ENCODE results near the gene SGMS1.

The SGMS1 gene

DNA sequence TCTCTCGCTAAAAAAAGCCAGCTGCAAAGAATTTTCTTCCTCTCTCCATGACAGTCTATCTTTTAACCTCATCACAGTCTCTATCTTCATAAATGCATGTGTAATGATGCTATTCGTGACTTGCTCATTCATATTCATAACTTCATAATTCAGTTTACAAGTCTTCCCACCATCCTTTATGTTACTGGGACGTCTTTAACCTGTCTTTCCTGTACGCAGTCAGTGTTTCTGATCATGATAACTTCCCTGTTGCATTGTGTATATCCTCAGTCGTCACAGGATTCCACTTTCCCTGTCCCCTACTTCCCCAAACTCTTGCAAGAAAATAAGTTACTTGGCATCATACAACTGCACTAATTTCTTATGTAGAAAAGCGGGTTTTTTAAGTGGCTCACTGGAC, 206.9 kb downstream of the SGMS1 start:
- peaks cover 30% of the 10 kb centered on the region for H3K4me1 ChIP-seq (ENCODE audit: control insufficient read depth, insufficient read depth, low read length)
- no peaks in the 10 kb centered on the region; the same call in 1 of the 2 replicates for H3K27me3 ChIP-seq (ENCODE audit: control insufficient read depth, insufficient read depth, low read length)
- no peaks in the 10 kb centered on the region for H3K36me3 ChIP-seq (ENCODE audit: control insufficient read depth, insufficient read depth, low read length)
- H3K9ac ChIP-seq (ENCODE audit: low read depth, low read length), result no peak overlapping the region
- H3K9me3 ChIP-seq (ENCODE audit: control insufficient read depth, insufficient read depth, low read length), result no peaks in the 10 kb centered on the region
- H3K27ac ChIP-seq (ENCODE audit: low read depth, low read length), result no peak overlapping the region
- H3K4me3 ChIP-seq (ENCODE audit: low read depth, low read length), result peak overlapping the region; percentile 84; the same call in 1 of the 2 replicates

DNA sequence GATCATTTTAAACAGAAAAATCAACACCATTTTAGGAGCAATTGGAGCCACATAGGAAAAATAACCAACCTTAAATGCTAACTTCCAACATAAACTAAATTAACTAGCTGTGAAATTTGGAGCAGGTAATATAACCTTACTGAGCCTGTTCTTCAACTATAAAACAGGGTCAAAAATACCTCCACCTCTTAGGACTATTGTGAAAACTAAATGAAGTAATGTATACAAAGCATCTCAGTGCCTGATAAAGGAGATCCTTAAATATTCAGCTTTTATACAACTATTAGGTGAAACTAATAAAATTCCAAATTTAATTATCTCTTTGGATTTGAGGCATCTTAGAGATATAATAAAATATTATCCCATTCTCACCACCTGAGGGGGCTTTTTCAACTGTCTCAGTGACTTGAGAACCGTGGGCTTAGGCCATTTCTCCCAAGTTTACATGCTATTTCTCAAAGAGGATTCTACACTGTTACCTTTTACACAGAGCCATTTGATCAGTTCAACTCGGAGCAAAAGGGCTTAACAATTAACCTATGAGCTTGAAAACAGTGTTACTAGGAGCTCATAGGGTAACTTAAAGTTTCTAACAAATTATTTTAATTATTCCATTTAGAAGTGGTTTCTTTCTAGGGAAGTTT, 207.5 kb downstream of the SGMS1 start:
- no peaks in the 10 kb centered on the region; the same call in 1 of the 2 replicates for H3K27me3 ChIP-seq (ENCODE audit: control insufficient read depth, insufficient read depth, low read length)
- H3K4me3 ChIP-seq (ENCODE audit: low read depth, low read length), result no peak overlapping the region
- no peaks in the 10 kb centered on the region for H3K9me3 ChIP-seq (ENCODE audit: control insufficient read depth, insufficient read depth, low read length)
- peaks cover 26% of the 10 kb centered on the region for H3K4me1 ChIP-seq (ENCODE audit: control insufficient read depth, insufficient read depth, low read length)
- H3K9ac ChIP-seq (ENCODE audit: low read depth, low read length), result no peak overlapping the region
- H3K36me3 ChIP-seq (ENCODE audit: control insufficient read depth, insufficient read depth, low read length), result no peaks in the 10 kb centered on the region
- H3K27ac ChIP-seq (ENCODE audit: low read depth, low read length), result no peak overlapping the region

DNA sequence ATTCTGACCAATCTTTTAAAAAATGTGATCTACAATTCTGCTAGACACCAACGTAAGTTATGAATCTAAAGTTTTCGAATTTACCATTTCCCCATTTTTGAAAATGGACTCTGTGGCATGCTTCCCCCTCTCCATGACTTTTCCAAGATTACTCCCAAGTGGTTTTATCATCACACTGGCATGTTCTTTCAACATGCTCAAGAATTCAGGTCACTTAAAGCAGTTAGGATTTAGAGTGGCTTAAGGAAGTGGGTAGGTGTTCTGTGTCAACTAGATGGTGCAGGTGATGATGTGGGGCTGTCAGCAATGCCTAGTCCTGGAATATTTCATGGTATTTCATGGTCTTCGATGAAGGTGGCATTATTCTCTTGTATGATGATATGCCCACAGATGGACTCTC, 208.5 kb downstream of the SGMS1 start:
- Histone ChIP-seq H3K36me3 (ENCODE audit: control insufficient read depth, insufficient read depth, low read length) (no peaks in the 10 kb centered on the region), H3K9me3 (ENCODE audit: control insufficient read depth, insufficient read depth, low read length) (no peaks in the 10 kb centered on the region), H3K9ac (ENCODE audit: low read depth, low read length) (no peak overlapping the region), H3K27ac (ENCODE audit: low read depth, low read length) (no peak overlapping the region), H3K27me3 (ENCODE audit: control insufficient read depth, insufficient read depth, low read length) (no peaks in the 10 kb centered on the region; the same call in 1 of the 2 replicates), H3K4me3 (ENCODE audit: low read depth, low read length) (no peak overlapping the region), H3K4me1 (ENCODE audit: control insufficient read depth, insufficient read depth, low read length) (peaks cover 31% of the 10 kb centered on the region)

DNA sequence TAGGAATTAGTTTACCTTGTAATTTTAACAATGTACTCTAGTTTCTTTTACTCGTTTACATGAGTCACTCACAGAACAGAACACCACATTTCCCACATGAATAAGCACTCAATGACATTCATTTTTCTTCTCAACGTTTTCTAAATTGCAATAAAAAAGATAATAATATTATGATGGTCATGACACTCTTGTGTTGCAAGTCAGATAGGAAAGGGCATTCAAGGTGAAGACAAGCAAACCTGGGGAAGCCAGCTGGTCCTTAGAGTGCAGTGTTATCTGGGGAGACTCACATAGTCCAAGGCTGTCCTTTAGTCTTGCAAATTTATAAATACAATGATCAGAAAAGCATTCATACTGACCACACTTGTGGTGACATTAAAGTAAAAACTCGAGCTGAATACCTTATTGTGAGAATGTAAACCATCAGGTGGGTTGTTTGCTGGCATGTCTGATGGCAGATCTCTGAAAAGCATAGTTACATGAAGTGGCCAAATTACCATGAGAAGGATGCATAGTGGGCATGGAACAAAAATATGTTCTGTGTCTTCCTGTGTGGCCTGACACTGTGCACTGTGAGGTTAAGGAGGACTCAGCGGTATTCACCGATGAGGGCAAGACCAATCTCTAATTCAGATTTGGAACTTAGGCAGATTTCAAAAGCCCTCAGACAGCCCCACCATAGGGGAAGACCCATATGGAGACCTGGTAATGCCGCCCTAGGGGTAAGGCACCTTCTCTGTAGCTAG, 213.5 kb downstream of the SGMS1 start:
- Histone ChIP-seq H3K27me3 (ENCODE audit: control insufficient read depth, insufficient read depth, low read length) (no peaks in the 10 kb centered on the region), H3K27ac (ENCODE audit: low read depth, low read length) (no peak overlapping the region), H3K9me3 (ENCODE audit: control insufficient read depth, insufficient read depth, low read length) (no peaks in the 10 kb centered on the region), H3K36me3 (ENCODE audit: control insufficient read depth, insufficient read depth, low read length) (no peaks in the 10 kb centered on the region), H3K4me1 (ENCODE audit: control insufficient read depth, insufficient read depth, low read length) (peaks cover 40% of the 10 kb centered on the region), H3K4me3 (ENCODE audit: low read depth, low read length) (no peak overlapping the region), H3K9ac (ENCODE audit: low read depth, low read length) (no peak overlapping the region)

DNA sequence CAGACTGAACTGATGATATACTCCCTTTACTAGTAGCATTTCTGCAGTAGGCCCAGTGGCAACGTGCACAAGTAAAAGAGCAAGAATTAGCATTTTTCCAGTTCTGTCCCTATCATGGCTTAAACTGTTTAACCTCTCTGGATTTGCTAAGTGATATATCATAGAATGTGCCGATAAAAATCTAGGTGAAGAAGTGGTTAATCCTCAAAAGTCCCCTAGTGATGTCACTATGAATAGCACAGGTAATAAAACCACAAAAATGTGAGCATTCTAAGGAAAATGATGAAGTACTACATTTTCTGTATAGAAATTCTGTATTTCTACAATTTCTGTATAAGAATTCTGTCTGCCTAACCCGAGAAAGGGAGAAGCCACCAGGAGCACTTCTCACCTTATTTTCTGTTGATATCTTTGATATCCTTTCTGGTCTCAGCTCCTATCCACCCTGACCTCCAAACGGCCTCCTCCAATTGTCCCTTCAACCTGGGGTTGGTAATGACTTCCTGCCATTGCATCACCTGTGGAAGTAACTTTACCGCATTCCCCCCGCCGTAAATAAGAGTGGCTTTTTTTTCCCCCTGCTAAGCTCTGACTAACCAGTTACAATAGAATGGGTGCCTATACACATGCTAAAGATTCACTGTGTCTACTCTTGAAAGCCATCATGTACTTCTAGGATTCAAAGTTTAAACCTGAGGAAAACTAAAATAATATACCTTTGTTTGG, 216.5 kb downstream of the SGMS1 start:
- peaks cover 49% of the 10 kb centered on the region for H3K4me1 ChIP-seq (ENCODE audit: control insufficient read depth, insufficient read depth, low read length)
- peak overlapping the region; percentile 88 for H3K27ac ChIP-seq (ENCODE audit: low read depth, low read length)
- H3K36me3 ChIP-seq (ENCODE audit: control insufficient read depth, insufficient read depth, low read length), result no peaks in the 10 kb centered on the region
- H3K4me3 ChIP-seq (ENCODE audit: low read depth, low read length), result no peak overlapping the region
- peak overlapping the region; percentile 39; the same call in 1 of the 2 replicates for H3K9ac ChIP-seq (ENCODE audit: low read depth, low read length)
- no peaks in the 10 kb centered on the region for H3K9me3 ChIP-seq (ENCODE audit: control insufficient read depth, insufficient read depth, low read length)
- H3K27me3 ChIP-seq (ENCODE audit: control insufficient read depth, insufficient read depth, low read length), result no peaks in the 10 kb centered on the region

DNA sequence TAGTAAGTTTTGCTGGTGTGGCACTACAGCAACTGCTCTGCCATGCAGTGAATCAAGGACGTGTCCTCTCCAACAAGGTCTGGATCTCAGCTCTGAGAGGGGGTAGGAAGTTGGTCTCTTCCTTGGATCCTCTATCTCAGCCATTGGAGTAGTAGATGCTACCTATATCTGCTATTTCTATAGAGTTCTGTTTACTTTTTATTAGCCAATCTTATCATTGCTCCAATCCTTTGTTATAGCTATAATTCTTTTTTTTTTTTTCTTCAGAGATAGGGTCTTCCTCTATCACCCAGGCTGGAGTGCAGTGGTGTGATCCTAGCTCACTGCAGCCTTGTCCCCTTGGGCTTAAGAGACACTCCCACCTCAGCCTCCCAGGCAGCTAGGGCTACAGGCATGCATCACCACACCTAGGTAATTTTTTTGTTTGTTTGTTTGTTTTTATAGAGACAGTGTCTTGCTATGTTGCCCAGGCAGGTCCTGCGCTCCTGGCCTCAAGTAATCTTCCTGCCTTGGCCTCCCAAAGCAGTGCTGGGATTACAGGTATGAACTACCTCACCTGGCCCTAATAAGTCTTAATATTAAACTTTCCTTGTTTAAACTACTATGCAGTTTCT, 217.2 kb downstream of the SGMS1 start:
- peaks cover 49% of the 10 kb centered on the region for H3K4me1 ChIP-seq (ENCODE audit: control insufficient read depth, insufficient read depth, low read length)
- no peaks in the 10 kb centered on the region for H3K27me3 ChIP-seq (ENCODE audit: control insufficient read depth, insufficient read depth, low read length)
- H3K9ac ChIP-seq (ENCODE audit: low read depth, low read length), result peak overlapping the region; percentile 39; the same call in 1 of the 2 replicates
- no peak overlapping the region for H3K4me3 ChIP-seq (ENCODE audit: low read depth, low read length)
- no peaks in the 10 kb centered on the region for H3K9me3 ChIP-seq (ENCODE audit: control insufficient read depth, insufficient read depth, low read length)
- no peaks in the 10 kb centered on the region for H3K36me3 ChIP-seq (ENCODE audit: control insufficient read depth, insufficient read depth, low read length)
- H3K27ac ChIP-seq (ENCODE audit: low read depth, low read length), result peak overlapping the region; percentile 88

DNA sequence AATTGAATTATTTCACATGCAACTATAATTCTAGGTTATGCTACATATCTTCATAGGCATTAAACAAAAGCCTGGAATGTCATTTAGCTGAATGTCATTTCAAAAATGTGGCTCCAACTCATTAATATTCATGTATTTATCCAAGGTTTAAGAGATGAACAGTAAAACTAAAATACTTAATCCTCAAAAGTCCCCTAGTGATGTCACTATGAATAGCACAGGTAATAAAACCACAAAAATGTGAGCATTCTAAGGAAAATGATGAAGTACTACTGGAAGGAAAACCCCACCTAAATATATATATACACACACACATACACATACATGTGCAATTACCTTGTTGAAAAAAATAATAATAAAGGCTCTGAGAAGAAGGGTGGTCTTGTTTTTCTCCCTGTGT, 218.0 kb downstream of the SGMS1 start:
- H3K9me3 ChIP-seq (ENCODE audit: control insufficient read depth, insufficient read depth, low read length), result no peaks in the 10 kb centered on the region

DNA sequence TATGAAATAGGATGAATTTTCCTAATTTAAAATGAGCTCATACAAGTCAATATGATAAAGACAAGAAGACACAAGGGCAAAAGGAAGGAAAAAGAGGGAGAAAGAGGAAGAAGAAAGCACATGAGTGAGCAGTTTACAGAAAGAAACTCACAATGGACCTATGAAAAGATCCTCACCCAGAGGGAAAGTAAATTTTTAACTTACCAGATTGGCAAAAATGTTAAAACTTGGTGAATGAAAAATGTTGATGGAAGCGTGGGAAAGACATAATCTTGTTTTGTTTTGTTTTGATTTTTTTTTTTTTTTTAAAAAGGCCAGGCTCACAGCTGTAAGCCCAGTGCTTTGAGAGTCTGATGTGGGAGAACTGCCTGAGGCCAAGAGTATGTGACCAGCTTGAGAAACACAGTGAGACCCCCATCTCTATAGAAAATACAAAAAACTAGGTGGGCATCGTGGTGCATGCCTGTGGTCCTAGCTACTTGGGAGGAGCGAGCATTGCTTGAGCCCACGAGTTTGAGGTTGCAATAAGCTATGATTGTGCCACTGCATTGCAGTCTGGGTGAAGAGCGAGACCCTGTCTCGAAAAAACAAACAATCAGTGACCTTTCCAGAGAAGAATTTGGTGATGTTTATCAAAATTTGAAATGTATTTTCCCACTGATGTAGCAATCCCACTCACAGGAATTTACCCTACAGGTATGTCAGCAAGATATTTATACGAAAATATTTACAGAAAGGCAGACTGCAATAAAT, 219.6 kb downstream of the SGMS1 start:
- Histone ChIP-seq H3K36me3 (ENCODE audit: control insufficient read depth, insufficient read depth, low read length) (no peaks in the 10 kb centered on the region), H3K27ac (ENCODE audit: low read depth, low read length) (no peak overlapping the region), H3K27me3 (ENCODE audit: control insufficient read depth, insufficient read depth, low read length) (no peaks in the 10 kb centered on the region), H3K4me3 (ENCODE audit: low read depth, low read length) (no peak overlapping the region), H3K9ac (ENCODE audit: low read depth, low read length) (no peak overlapping the region), H3K4me1 (ENCODE audit: control insufficient read depth, insufficient read depth, low read length) (peaks cover 35% of the 10 kb centered on the region), H3K9me3 (ENCODE audit: control insufficient read depth, insufficient read depth, low read length) (no peaks in the 10 kb centered on the region)

More for the DNA sequence above, 218.0 kb downstream of the SGMS1 start:
- Histone ChIP-seq H3K27me3 (ENCODE audit: control insufficient read depth, insufficient read depth, low read length) (no peaks in the 10 kb centered on the region), H3K4me3 (ENCODE audit: low read depth, low read length) (no peak overlapping the region), H3K4me1 (ENCODE audit: control insufficient read depth, insufficient read depth, low read length) (peaks cover 46% of the 10 kb centered on the region), H3K27ac (ENCODE audit: low read depth, low read length) (no peak overlapping the region), H3K36me3 (ENCODE audit: control insufficient read depth, insufficient read depth, low read length) (no peaks in the 10 kb centered on the region), H3K9ac (ENCODE audit: low read depth, low read length) (no peak overlapping the region)

DNA sequence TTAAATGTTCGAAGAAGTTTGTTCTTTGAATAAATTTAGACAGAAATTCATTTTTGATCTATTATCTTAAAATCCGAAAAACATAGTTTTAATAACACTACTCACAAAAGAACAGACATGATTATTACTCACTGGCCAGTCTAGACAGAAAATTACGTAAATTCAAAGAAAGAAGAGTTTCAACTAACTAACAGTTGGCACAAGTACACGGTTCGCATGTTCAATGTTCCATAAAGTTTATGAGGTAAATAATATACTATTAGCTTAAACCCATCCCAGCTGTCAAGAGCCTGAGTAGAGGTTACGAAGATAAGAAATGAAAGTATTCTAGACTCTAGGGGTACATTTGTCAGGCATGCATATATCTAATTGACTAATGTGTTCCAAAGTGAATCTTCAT, 220.7 kb downstream of the SGMS1 start:
- Histone ChIP-seq H3K9ac (ENCODE audit: low read depth, low read length) (no peak overlapping the region), H3K4me3 (ENCODE audit: low read depth, low read length) (no peak overlapping the region), H3K36me3 (ENCODE audit: control insufficient read depth, insufficient read depth, low read length) (no peaks in the 10 kb centered on the region), H3K27ac (ENCODE audit: low read depth, low read length) (no peak overlapping the region), H3K9me3 (ENCODE audit: control insufficient read depth, insufficient read depth, low read length) (no peaks in the 10 kb centered on the region), H3K4me1 (ENCODE audit: control insufficient read depth, insufficient read depth, low read length) (peaks cover 28% of the 10 kb centered on the region), H3K27me3 (ENCODE audit: control insufficient read depth, insufficient read depth, low read length) (no peaks in the 10 kb centered on the region)

DNA sequence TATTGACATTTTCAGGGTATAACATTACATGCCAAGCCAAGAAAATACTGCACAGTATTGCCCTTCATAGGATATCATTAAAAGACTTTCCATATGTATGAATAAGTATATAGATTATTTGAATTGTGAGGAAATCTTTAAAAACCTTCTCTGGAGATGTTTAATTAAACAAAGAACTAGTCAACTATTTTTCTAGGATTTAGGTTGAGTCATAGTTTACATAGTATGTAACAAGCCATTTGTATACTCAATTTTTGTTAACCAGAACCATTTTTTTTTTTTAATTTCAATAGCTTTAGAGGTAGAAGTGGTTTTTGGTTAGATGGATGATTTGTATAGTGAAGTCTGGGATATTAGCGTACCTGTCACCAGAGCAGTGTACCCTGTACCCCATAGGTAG, 221.3 kb downstream of the SGMS1 start:
- Histone ChIP-seq H3K27ac (ENCODE audit: low read depth, low read length) (no peak overlapping the region), H3K36me3 (ENCODE audit: control insufficient read depth, insufficient read depth, low read length) (no peaks in the 10 kb centered on the region), H3K9me3 (ENCODE audit: control insufficient read depth, insufficient read depth, low read length) (no peaks in the 10 kb centered on the region), H3K9ac (ENCODE audit: low read depth, low read length) (no peak overlapping the region), H3K4me1 (ENCODE audit: control insufficient read depth, insufficient read depth, low read length) (peaks cover 22% of the 10 kb centered on the region), H3K4me3 (ENCODE audit: low read depth, low read length) (no peak overlapping the region), H3K27me3 (ENCODE audit: control insufficient read depth, insufficient read depth, low read length) (no peaks in the 10 kb centered on the region)
